IMR-90 (cell line): ENCODE data around the gene RUNX1. TPM values are rescaled to one million over a fixed set of nuclear protein-coding genes. Genes with fewer than 3 reads are reported as not detected.

Source experiments
- ATAC-seq: fragments of 200-7000 bp; cut with Tn5 transposase; 2 replicates; pipeline ENCODE4 v1.9.1; 2020; ENCODE audit warnings: low read depth, mild to moderate bottlenecking, moderate library complexity
- BruUV-seq: library from RNA; stranded (reverse); fragments of 400-500 nt; replicated peaks from 2 replicates; lab custom pipeline; 2021; lab: Mats Ljungman, UMichigan
- CTCF ChIA-PET: fragments of 300-600 bp; formaldehyde crosslinking; extraction: SDS; loops from one replicate; lab custom pipeline; 2021; ENCODE audit warnings: antibody characterized with exemption; lab: Yijun Ruan, JAX
- POLR2A ChIA-PET: fragments of 300-600 bp; sonication (Branson Sonifier 250); formaldehyde crosslinking; loops from one replicate; lab custom pipeline; 2022; ENCODE audit warnings: antibody characterized with exemption; ENCODE audit not compliant: unreplicated experiment; lab: Charles Lee
- DNase-seq: peaks from one replicate; pipeline ENCODE4 v3.0.0; 2013
- H2AFZ ChIP-seq: replicated peaks from 2 replicates; pipeline ENCODE3; 2013; ENCODE audit warnings: low read length, mild to moderate bottlenecking; ENCODE audit not compliant: poor library complexity
- H2AK5ac ChIP-seq: 2 replicates; pipeline ENCODE4 v1.6.1; 2013; ENCODE audit warnings: low read depth, low read length, inconsistent platforms
- H2AK9ac ChIP-seq: replicated peaks from 2 replicates; pipeline ENCODE3; 2013; ENCODE audit warnings: mild to moderate bottlenecking, low read depth, low read length, moderate library complexity; ENCODE audit not compliant: poor library complexity
- H2BK120ac ChIP-seq: 2 replicates; pipeline ENCODE4 v1.6.1; 2013; ENCODE audit warnings: low read depth, low read length, inconsistent platforms
- H2BK15ac ChIP-seq: 3 replicates; pipeline ENCODE4 v1.6.1; 2013; ENCODE audit warnings: low read depth, low read length, inconsistent platforms
- H2BK20ac ChIP-seq: 2 replicates; pipeline ENCODE4 v1.6.1; 2013; ENCODE audit warnings: low read depth, mild to moderate bottlenecking, inconsistent platforms, low read length, moderate library complexity
- H2BK5ac ChIP-seq: 2 replicates; pipeline ENCODE4 v1.6.1; 2013; ENCODE audit warnings: mild to moderate bottlenecking, low read depth, low read length, inconsistent platforms; ENCODE audit not compliant: poor library complexity, severe bottlenecking
- H3K14ac ChIP-seq: replicated peaks from 2 replicates; pipeline ENCODE4 v1.6.1; 2013; ENCODE audit warnings: low read depth, low read length, inconsistent platforms
- H3K18ac ChIP-seq: 2 replicates; pipeline ENCODE4 v1.6.1; 2013; ENCODE audit warnings: low read depth, low read length, control low read depth
- H3K23ac ChIP-seq: 2 replicates; pipeline ENCODE4 v1.6.1; 2013; ENCODE audit warnings: low read depth, low read length, inconsistent platforms
- H3K27ac ChIP-seq: 2 replicates; pipeline ENCODE4 v1.5.1; 2013; ENCODE audit warnings: mild to moderate bottlenecking, control low read depth, low read length; ENCODE audit not compliant: insufficient read depth
- H3K27me3 ChIP-seq: 2 replicates; pipeline ENCODE4 v1.6.1; 2013; ENCODE audit warnings: low read length; ENCODE audit not compliant: control insufficient read depth, insufficient read depth
- H3K36me3 ChIP-seq: 2 replicates; pipeline ENCODE4 v1.6.1; 2013; ENCODE audit warnings: low read length, mixed read lengths; ENCODE audit not compliant: control insufficient read depth, insufficient read depth
- H3K4ac ChIP-seq: 2 replicates; pipeline ENCODE4 v1.6.1; 2013; ENCODE audit warnings: low read depth, low read length, inconsistent platforms
- H3K4me1 ChIP-seq: 2 replicates; pipeline ENCODE4 v1.6.1; 2013; ENCODE audit warnings: low read length, mixed read lengths; ENCODE audit not compliant: control insufficient read depth, insufficient read depth
- H3K4me2 ChIP-seq: 2 replicates; pipeline ENCODE4 v1.6.1; 2013; ENCODE audit warnings: low read depth, mild to moderate bottlenecking, control low read depth, low read length, moderate library complexity
- H3K4me3 ChIP-seq: 2 replicates; pipeline ENCODE4 v1.5.1; 2013; ENCODE audit warnings: low read depth, mild to moderate bottlenecking, control low read depth, low read length, moderate library complexity; ENCODE audit not compliant: insufficient read depth
- H3K56ac ChIP-seq: 2 replicates; pipeline ENCODE4 v1.6.1; 2013; ENCODE audit warnings: low read length, inconsistent platforms; ENCODE audit not compliant: insufficient read depth; ENCODE audit errors: extremely low read depth
- H3K79me1 ChIP-seq, 2 experiments: 2 replicates each; pipeline ENCODE4 v1.6.1; 2013; ENCODE audit warnings: low read length in 2 of 2, inconsistent platforms in 1 of 2, low read depth in 1 of 2
- H3K9ac ChIP-seq: 2 replicates; pipeline ENCODE4 v1.6.1; 2013; ENCODE audit warnings: low read depth, low read length, control low read depth
- H3K9me1 ChIP-seq: 2 replicates; pipeline ENCODE4 v1.6.1; 2013; ENCODE audit warnings: low read length, inconsistent platforms; ENCODE audit not compliant: insufficient read depth
- H3K9me3 ChIP-seq: 2 replicates; pipeline ENCODE4 v1.6.1; 2013; ENCODE audit warnings: low read length; ENCODE audit not compliant: control insufficient read depth, insufficient read depth
- H4K20me1 ChIP-seq: 2 replicates; pipeline ENCODE4 v1.6.1; 2013; ENCODE audit warnings: low read length, inconsistent platforms; ENCODE audit not compliant: insufficient read depth
- H4K5ac ChIP-seq: 2 replicates; pipeline ENCODE4 v1.6.1; 2013; ENCODE audit warnings: mild to moderate bottlenecking, low read depth, low read length, control low read depth
- H4K8ac ChIP-seq, 2 experiments: 2 replicates each; pipeline ENCODE4 v1.6.1; 2013; ENCODE audit warnings: low read depth in 2 of 2, low read length in 2 of 2, control low read depth in 1 of 2, inconsistent platforms in 1 of 2
- H4K91ac ChIP-seq: 2 replicates; pipeline ENCODE4 v1.6.1; 2013; ENCODE audit warnings: low read depth, low read length, inconsistent platforms; ENCODE audit not compliant: insufficient read depth
- CHD1 ChIP-seq: IDR thresholded peaks from 2 replicates; pipeline ENCODE4 v1.6.1; 2012; ENCODE audit warnings: low read depth, low read length, improper control_type of control experiment
- POLR2A ChIP-seq: IDR thresholded peaks from 2 replicates; pipeline ENCODE4 v1.6.1; 2012; ENCODE audit warnings: mild to moderate bottlenecking, low read depth, low read length
- WGBS, 2 experiments: methylation state at CpG; one replicate each; pipeline versions ENCODE4 v1.1.5 to v1.1.7; 2013; ENCODE audit warnings: missing lambda C conversion rate in 2 of 2; ENCODE audit not compliant: insufficient read length in 1 of 2; ENCODE audit errors: extremely low coverage in 2 of 2; 5-methylcytosine and 5-hydroxymethylcytosine counted together
- dilution Hi-C: fragments of 300-500 bp; cut with HindIII; formaldehyde crosslinking; loops from one replicate; pipeline ENCODE4 v1.14.3; 2018; ENCODE audit warnings: low sequenced_read_pairs; ENCODE audit not compliant: unreplicated experiment
- in situ Hi-C: fragments of 300-500 bp; cut with MboI; formaldehyde crosslinking; loops from 3 replicates; pipeline ENCODE4 v1.14.3; 2019; ENCODE audit warnings: low sequenced_read_pairs, inconsistent platforms, mixed read lengths
- intact Hi-C: fragments of 100-400 bp; cut with micrococcal nuclease; formaldehyde crosslinking; loops from 2 replicates; pipeline ENCODE4 v1.10.0; 2022
- polyA plus RNA-seq, 3 experiments: library from polyadenylated mRNA; depleted of rRNA; stranded (reverse); fragments of >200 nt; gene quantifications; 2 replicates each; pipeline ENCODE4 v1.2.3, GENCODE V29; 2012; ENCODE audit warnings: low replicate concordance in 1 of 3
- total RNA-seq: library from RNA; depleted of rRNA; stranded (reverse); fragments of >200 nt; gene quantifications from 2 replicates; pipeline ENCODE4 v1.2.3, GENCODE V29; 2012

RUNX1 gene
- total and polyA plus RNA-seq, 2 of the 4 experiments (the other 2 are of a cell fraction) = 34.5 to 56.5 TPM

GRCh38 chr21:34810786-34811185 lies 238.3 kb downstream of the RUNX1 start:
- Histone ChIP-seq H3K27ac (0 out of 2 replicates have a peak overlapping the region, but pooled peaks have one; percentile 1), H2AFZ (no peak overlapping the region), H2BK15ac (peak overlapping the region; percentile 5; the same call in 1 of the 3 replicates), H4K5ac (no peak overlapping the region), H3K36me3 (peaks cover 23% of the 10 kb centered on the region), H3K9me3 (no peaks in the 10 kb centered on the region), H3K9ac (no peak overlapping the region), H4K8ac (peak overlapping the region; percentile 12 to 33; a peak in 3 of 4 replicates), H2BK120ac (peak overlapping the region; percentile 21), H2BK20ac (peak overlapping the region; percentile 5; the same call in 1 of the 2 replicates), H3K4me1 (peaks cover 70% of the 10 kb centered on the region), H3K27me3 (no peaks in the 10 kb centered on the region), H3K4me2 (no peak overlapping the region), H2AK9ac (no peak overlapping the region), H2BK5ac (peak overlapping the region; percentile 4), H2AK5ac (peak overlapping the region; percentile 18), H3K56ac (no peak overlapping the region), H3K79me1 (peaks cover 34 to 83% of the 10 kb centered on the region in 2 experiments), H3K4ac (peak overlapping the region; percentile 59), H3K4me3 (no peak overlapping the region), H3K23ac (peak overlapping the region; percentile 69; the same call in 1 of the 2 replicates), H4K20me1 (peaks cover 56% of the 10 kb centered on the region), H3K14ac (peak overlapping the region; percentile 63), H3K9me1 (peaks cover 55% of the 10 kb centered on the region), H3K18ac (0 out of 2 replicates have a peak overlapping the region, but pooled peaks have one; percentile 3), H4K91ac (peak overlapping the region; percentile 46)
- intact Hi-C loops (loop anchor here (5.0 kb wide), 2 partner anchors 37 to 72 kb away; no protein-coding TSS in a partner anchor), in situ Hi-C loops (no loop called here), dilution Hi-C loops (no loop called here)
- BruUV-seq = no TSS peak
- WGBS, 2 experiments = 83% methylated on average over 4 of the region's 6 CpGs; no CpG with 5 or more reads in 1 of the 2 experiments
- CTCF ChIA-PET = interaction anchor here (0.9 to 1.0 kb wide), 2 partner anchors 13 to 26 kb away, joined by 3 read pairs; no protein-coding TSS in a partner anchor
- DNase-seq = no peak
- TF ChIP-seq CHD1 (no peak), POLR2A (peak; percentile 31; the same call in 1 of the 2 replicates)
- POLR2A ChIA-PET = no interaction called here
- no peak for ATAC-seq
